WTC11 (cell line): ENCODE measurements around the gene HSBP1L1. TPM values are rescaled to one million over a fixed set of nuclear protein-coding genes. Genes with fewer than 3 reads are reported as not detected.

Experiments used
- ATAC-seq: fragments of 200-7000 bp; cut with Tn5 transposase; 2 replicates; pipeline ENCODE4 v1.10.0; 2021; ENCODE audit warnings: mild to moderate bottlenecking, moderate library complexity
- CTCF ChIA-PET: fragments of 300-600 bp; sonication (Branson Sonifier 250); formaldehyde crosslinking; loops from one replicate; lab custom pipeline; 2021; ENCODE audit warnings: antibody characterized with exemption; lab: Charles Lee
- POLR2A ChIA-PET: fragments of 350-600 bp; sonication (Branson Sonifier 250); formaldehyde crosslinking; loops from one replicate; lab custom pipeline; 2021; ENCODE audit warnings: antibody characterized with exemption; lab: Charles Lee
- DNase-seq: peaks from one replicate; pipeline ENCODE4 v3.0.0; 2021; ENCODE audit warnings: low spot score
- H3K27ac Mint-ChIP-seq: 2 replicates; pipeline ENCODE4 v1.8.0; 2021; ENCODE audit warnings: mixed read lengths
- H3K27me3 Mint-ChIP-seq: 2 replicates; pipeline ENCODE4 v1.8.0; 2021; ENCODE audit warnings: low read depth, mild to moderate bottlenecking, moderate library complexity, mixed read lengths
- H3K36me3 Mint-ChIP-seq: 2 replicates; pipeline ENCODE4 v1.8.0; 2021; ENCODE audit warnings: mixed read lengths
- H3K4me1 Mint-ChIP-seq: 2 replicates; pipeline ENCODE4 v1.8.0; 2022; ENCODE audit warnings: mixed read lengths
- H3K4me3 Mint-ChIP-seq: 2 replicates; pipeline ENCODE4 v1.8.0; 2021; ENCODE audit warnings: mild to moderate bottlenecking, moderate library complexity, mixed read lengths
- H3K9me3 Mint-ChIP-seq: 2 replicates; pipeline ENCODE4 v1.8.0; 2021; ENCODE audit warnings: mixed read lengths
- AR ChIP-seq: fragments of 250-450 bp; sonication (Bioruptor Pico); IDR thresholded peaks from 2 replicates; pipeline ENCODE4 v1.9.0; 2021; ENCODE audit warnings: mild to moderate bottlenecking
- ATF1 ChIP-seq: sonication (generic); formaldehyde crosslinking; IDR thresholded peaks from 2 replicates; pipeline ENCODE4 v1.8.1; 2023; ENCODE audit warnings: mild to moderate bottlenecking, moderate library complexity, missing genetic modification reagents
- CDX4 ChIP-seq: fragments of 250-450 bp; sonication (Bioruptor Pico); IDR thresholded peaks from 2 replicates; pipeline ENCODE4 v1.9.0; 2021; ENCODE audit warnings: moderate library complexity, mild to moderate bottlenecking, inconsistent platforms, borderline replicate concordance
- E2F1 ChIP-seq: sonication (generic); formaldehyde crosslinking; IDR thresholded peaks from 2 replicates; pipeline ENCODE4 v1.8.0; 2022; ENCODE audit warnings: mild to moderate bottlenecking, missing genetic modification reagents
- E2F5 ChIP-seq: sonication (generic); formaldehyde crosslinking; IDR thresholded peaks from 2 replicates; pipeline ENCODE4 v1.8.1; 2022; ENCODE audit warnings: mild to moderate bottlenecking, moderate library complexity, missing genetic modification reagents
- ERG ChIP-seq: fragments of 250-450 bp; sonication (Bioruptor Pico); IDR thresholded peaks from 2 replicates; pipeline ENCODE4 v1.8.0; 2021; ENCODE audit warnings: mild to moderate bottlenecking
- ESRRA ChIP-seq: sonication (generic); formaldehyde crosslinking; IDR thresholded peaks from 2 replicates; pipeline ENCODE4 v1.8.1; 2022; ENCODE audit warnings: mild to moderate bottlenecking, missing genetic modification reagents, borderline replicate concordance
- FOXJ3 ChIP-seq: sonication (generic); formaldehyde crosslinking; IDR thresholded peaks from 2 replicates; pipeline ENCODE4 v1.9.0; 2021; ENCODE audit warnings: missing genetic modification reagents, mild to moderate bottlenecking, borderline replicate concordance
- HMGXB4 ChIP-seq: sonication (generic); formaldehyde crosslinking; IDR thresholded peaks from 2 replicates; pipeline ENCODE4 v1.8.1; 2023; ENCODE audit warnings: mild to moderate bottlenecking, moderate library complexity, missing genetic modification reagents
- MXD4 ChIP-seq: fragments of 250-450 bp; sonication (Bioruptor Pico); IDR thresholded peaks from 2 replicates; pipeline ENCODE4 v1.8.0; 2021; ENCODE audit warnings: mild to moderate bottlenecking, moderate library complexity, borderline replicate concordance
- NFATC4 ChIP-seq: fragments of 250-450 bp; sonication (Bioruptor Pico); IDR thresholded peaks from 2 replicates; pipeline ENCODE4 v1.9.0; 2021; ENCODE audit warnings: mild to moderate bottlenecking
- STAT6 ChIP-seq: sonication (generic); formaldehyde crosslinking; conservative IDR thresholded peaks from 2 replicates; pipeline ENCODE4 v1.8.1; 2023; ENCODE audit warnings: mild to moderate bottlenecking, low read depth, missing genetic modification reagents, moderate library complexity
- TEAD4 ChIP-seq: sonication (generic); formaldehyde crosslinking; IDR thresholded peaks from 2 replicates; pipeline ENCODE4 v1.8.0; 2022; ENCODE audit warnings: mild to moderate bottlenecking, missing genetic modification reagents
- USF2 ChIP-seq: sonication (generic); formaldehyde crosslinking; IDR thresholded peaks from 2 replicates; pipeline ENCODE4 v1.8.1; 2023; ENCODE audit warnings: mild to moderate bottlenecking, missing genetic modification reagents, moderate library complexity
- ZNF219 ChIP-seq: sonication (generic); formaldehyde crosslinking; IDR thresholded peaks from 2 replicates; pipeline ENCODE4 v1.8.0; 2023; ENCODE audit warnings: missing genetic modification reagents, mild to moderate bottlenecking, borderline replicate concordance
- ZNF317 ChIP-seq: sonication (generic); formaldehyde crosslinking; IDR thresholded peaks from 2 replicates; pipeline ENCODE4 v1.8.1; 2023; ENCODE audit warnings: low read depth, mild to moderate bottlenecking, moderate library complexity, missing genetic modification reagents, borderline replicate concordance
- ZNF416 ChIP-seq: fragments of 250-450 bp; sonication (Bioruptor Pico); IDR thresholded peaks from 2 replicates; pipeline ENCODE4 v1.9.0; 2021; ENCODE audit warnings: mild to moderate bottlenecking, inconsistent platforms
- ZNF532 ChIP-seq: fragments of 250-450 bp; sonication (Bioruptor Pico); IDR thresholded peaks from 2 replicates; pipeline ENCODE4 v1.9.0; 2021; ENCODE audit warnings: mild to moderate bottlenecking, borderline replicate concordance
- total RNA-seq: library from RNA; stranded (reverse); gene quantifications from 3 replicates; pipeline ENCODE4 v1.2.3, GENCODE V29; 2021

The HSBP1L1 gene
- total RNA-seq, 1 experiment from 2014 or later: 1.4 TPM

- TF ChIP-seq E2F5: no peak
- TF ChIP-seq USF2: no peak
- no peak for TF ChIP-seq NFATC4 (CRISPR knock-in tag)
- no peak for TF ChIP-seq MXD4 (CRISPR knock-in tag)
- no peak for TF ChIP-seq ATF1
- no peak for TF ChIP-seq ZNF416 (CRISPR knock-in tag)
- TF ChIP-seq AR: no peak
Observed at GRCh38 chr18:79983253-79983652, 18.8 kb downstream of the HSBP1L1 start (continued).

- ATAC-seq (no peak), DNase-seq (no peak)
- Mint-ChIP-seq H3K27me3 (no peaks in the 10 kb centered on the region), H3K4me3 (no peak overlapping the region), H3K4me1 (peaks cover 24% of the 10 kb centered on the region), H3K27ac (no peak overlapping the region; the same call in 1 of the 2 replicates), H3K36me3 (peaks cover 28% of the 10 kb centered on the region), H3K9me3 (no peaks in the 10 kb centered on the region)
- CTCF ChIA-PET: interaction anchor here (1.5 to 1.7 kb wide), 2 partner anchors 50 kb away, joined by 4 to 5 read pairs; partner anchors contain the start of gene RBFA
- no peak for TF ChIP-seq HMGXB4 (CRISPR knock-in tag)
- no peak for TF ChIP-seq CDX4 (CRISPR knock-in tag)
- no peak for TF ChIP-seq TEAD4
- no peak for TF ChIP-seq FOXJ3 (CRISPR knock-in tag)
- TF ChIP-seq ERG (CRISPR knock-in tag): no peak
- no peak for TF ChIP-seq ZNF219
- no peak for TF ChIP-seq ESRRA
- no peak for TF ChIP-seq USF2
- TF ChIP-seq E2F1 (CRISPR knock-in tag): no peak
- no peak for TF ChIP-seq ZNF317
- no peak for TF ChIP-seq STAT6 (CRISPR knock-in tag)
- TF ChIP-seq ZNF532 (CRISPR knock-in tag): no peak
- POLR2A ChIA-PET: no interaction called here
Observed at GRCh38 chr18:79983793-79984192, 19.4 kb downstream of the HSBP1L1 start.
